Naive thymus-derived CD8-positive, alpha-beta T cell (primary cell): ENCODE measurements around the gene APP. TPM values are rescaled to one million over a fixed set of nuclear protein-coding genes. Genes with fewer than 3 reads are reported as not detected.
A peak's percentile ranks its signal among the peaks of the same experiment; 100 is the strongest.

Source experiments
- ATAC-seq, 2 donors: fragments of 150-1000 bp; cut with Tn5 transposase in 1 of 2; sonication (Bioruptor Pico), chemical (Tn5 transposase) in 1 of 2; 1 replicate in 1 of 2; 2 replicates in 1 of 2; pipeline ENCODE4 v1.10.0; 2021; ENCODE audit warnings: mild to moderate bottlenecking in 2 of 2, moderate library complexity in 2 of 2
- POLR2A ChIA-PET: fragments of 350-600 bp; sonication (Branson Sonifier 250); formaldehyde crosslinking; loops from one replicate; lab custom pipeline; 2021; ENCODE audit warnings: antibody characterized with exemption; lab: Charles Lee
- DNase-seq, 10 donors: peaks; one replicate each; pipeline versions ENCODE4 v3.0.0 to v3.0.0-alpha.2; 2020 to 2022
- H3K27ac Mint-ChIP-seq, 10 donors: one replicate each; pipeline ENCODE4 v1.8.0; 2020 to 2022; ENCODE audit warnings: mild to moderate bottlenecking in 10 of 10, mixed read lengths in 10 of 10, moderate library complexity in 4 of 10, inconsistent platforms in 1 of 10
- H3K27me3 Mint-ChIP-seq, 5 donors: one replicate each; pipeline ENCODE4 v1.8.0; 2021 to 2022; ENCODE audit warnings: mixed read lengths in 5 of 5
- H3K36me3 Mint-ChIP-seq, 3 donors: one replicate each; pipeline ENCODE4 v1.8.0; 2020 to 2022; ENCODE audit warnings: mixed read lengths in 3 of 3, mild to moderate bottlenecking in 2 of 3, inconsistent platforms in 1 of 3
- H3K4me1 Mint-ChIP-seq, 4 donors: one replicate each; pipeline ENCODE4 v1.8.0; 2021 to 2022; ENCODE audit warnings: mixed read lengths in 4 of 4
- H3K4me3 Mint-ChIP-seq, 10 donors: one replicate each; pipeline ENCODE4 v1.8.0; 2020 to 2022; ENCODE audit warnings: mild to moderate bottlenecking in 10 of 10, mixed read lengths in 10 of 10, moderate library complexity in 6 of 10, inconsistent platforms in 1 of 10
- H3K9me3 Mint-ChIP-seq, 9 donors: one replicate each; pipeline ENCODE4 v1.8.0; 2020 to 2022; ENCODE audit warnings: mixed read lengths in 9 of 9, mild to moderate bottlenecking in 3 of 9, inconsistent platforms in 1 of 9, moderate library complexity in 1 of 9
- polyA plus RNA-seq, 3 donors: library from polyadenylated mRNA; unstranded; fragments of 300-500 nt; fragmentation: Illumina TruSeq; gene quantifications; one replicate each; pipeline ENCODE4 v1.2.3, GENCODE V29; 2021
- total RNA-seq, 8 experiments: library from RNA in 2 of 8; stranded (reverse) in 2 of 8; gene quantifications; one replicate each; pipeline ENCODE4 v1.2.3 and lab custom pipeline; 2021 to 2026

The APP gene
- total and polyA plus RNA-seq, 5 experiments from 2014 or later = 6.9 to 33.8 (median 8.7) TPM

- Mint-ChIP-seq H3K9me3 (no peaks in the 10 kb centered on the region), H3K4me3 (no peak overlapping the region), H3K27ac (no peak overlapping the region), H3K36me3 (peaks cover 0 to 24% (median 7%) of the 10 kb centered on the region in 3 donors), H3K27me3 (no peaks in the 10 kb centered on the region), H3K4me1 (peaks cover 0 to 2% (median 0%) of the 10 kb centered on the region in 4 donors)
- no peak for ATAC-seq
- DNase-seq = no peak
- POLR2A ChIA-PET = no interaction called here
Observed at GRCh38 chr21:25888711-25889110, 281.9 kb downstream of the APP start.

DNA sequence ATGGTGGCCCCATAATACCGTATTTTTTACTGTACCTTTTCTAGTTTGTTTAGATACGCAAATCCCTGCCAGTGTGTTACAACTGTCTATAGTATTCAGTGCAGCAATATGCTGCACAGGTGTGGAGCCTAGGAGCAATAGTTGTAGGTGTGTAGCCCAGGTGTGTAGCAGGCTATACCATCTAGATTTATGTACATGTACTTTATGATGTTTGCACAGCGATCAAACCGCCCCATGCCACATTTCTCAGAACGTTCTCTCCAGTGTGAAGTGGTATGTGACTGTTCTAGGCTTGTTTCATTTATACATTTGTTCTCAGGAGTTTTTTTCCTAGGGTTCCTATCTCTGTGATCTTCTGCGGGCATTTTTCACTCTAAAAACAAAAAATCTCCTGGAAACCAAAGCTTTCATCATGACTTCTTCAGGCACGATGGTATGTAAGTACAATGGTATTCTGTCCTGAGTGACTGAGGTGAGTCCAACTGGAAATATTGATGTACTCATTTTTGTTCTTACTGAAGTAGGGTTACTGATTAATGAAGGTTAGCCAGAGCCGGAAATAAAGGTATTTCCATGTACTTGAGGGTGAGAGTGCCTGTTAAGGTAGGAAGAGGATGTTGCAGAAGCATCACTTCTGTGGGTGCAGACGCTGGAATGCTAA is 282.8 kb downstream of the APP start:
- no peaks in the 10 kb centered on the region for H3K27me3 Mint-ChIP-seq
- H3K4me1 Mint-ChIP-seq = peaks cover 0 to 2% (median 0%) of the 10 kb centered on the region in 4 donors
- peaks cover 0 to 21% (median 7%) of the 10 kb centered on the region in 3 donors for H3K36me3 Mint-ChIP-seq
- H3K27ac Mint-ChIP-seq = no peak overlapping the region
- H3K4me3 Mint-ChIP-seq = no peak overlapping the region
- DNase-seq (no peak), ATAC-seq (no peak)
- no peaks in the 10 kb centered on the region for H3K9me3 Mint-ChIP-seq
- POLR2A ChIA-PET = no interaction called here

- Mint-ChIP-seq H3K27me3 (no peaks in the 10 kb centered on the region), H3K4me3 (no peak overlapping the region), H3K9me3 (no peaks in the 10 kb centered on the region), H3K27ac (no peak overlapping the region), H3K4me1 (peaks cover 0 to 2% (median 0%) of the 10 kb centered on the region in 4 donors), H3K36me3 (peaks cover 0 to 21% (median 7%) of the 10 kb centered on the region in 3 donors)
- ATAC-seq (no peak), DNase-seq (no peak)
- POLR2A ChIA-PET = no interaction called here
Observed at GRCh38 chr21:25887166-25887565, 283.4 kb downstream of the APP start.

DNA sequence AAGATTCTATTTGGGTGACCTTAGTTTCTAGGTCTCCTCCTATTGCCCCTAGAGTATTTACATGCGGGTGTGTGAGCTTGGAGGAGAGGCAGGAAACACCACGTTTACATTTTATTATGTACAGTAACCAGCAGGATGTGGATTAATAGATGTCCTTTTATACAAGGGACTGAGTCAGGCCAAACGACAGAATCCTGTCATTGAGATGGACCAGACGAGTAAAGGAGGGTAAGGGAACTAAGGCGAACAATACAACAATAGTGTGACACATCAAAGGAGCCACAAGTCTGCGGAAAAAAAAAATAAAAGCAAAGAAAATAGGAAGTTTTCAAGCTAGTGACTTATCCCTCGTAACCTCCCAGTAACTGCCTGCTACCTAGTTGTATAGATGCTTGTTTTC is 284.7 kb downstream of the APP start:
- DNase-seq = no peak
- peaks cover 0 to 4% (median 0%) of the 10 kb centered on the region in 4 donors for H3K4me1 Mint-ChIP-seq
- POLR2A ChIA-PET = no interaction called here
- ATAC-seq = no peak
- no peaks in the 10 kb centered on the region for H3K27me3 Mint-ChIP-seq
- peaks cover 0 to 18% (median 2%) of the 10 kb centered on the region in 3 donors for H3K36me3 Mint-ChIP-seq
- no peak overlapping the region for H3K27ac Mint-ChIP-seq
- H3K4me3 Mint-ChIP-seq = no peak overlapping the region
- H3K9me3 Mint-ChIP-seq = no peaks in the 10 kb centered on the region

GRCh38 chr21:25885405-25885804 is 285.2 kb downstream of the APP start:
- POLR2A ChIA-PET = no interaction called here
- DNase-seq (no peak), ATAC-seq (no peak)
- Mint-ChIP-seq H3K4me3 (no peak overlapping the region), H3K9me3 (no peaks in the 10 kb centered on the region), H3K27me3 (no peaks in the 10 kb centered on the region), H3K36me3 (peaks cover 0 to 18% (median 0%) of the 10 kb centered on the region in 3 donors), H3K4me1 (peaks cover 0 to 4% (median 0%) of the 10 kb centered on the region in 4 donors), H3K27ac (no peak overlapping the region)

GRCh38 chr21:25884311-25884710 is 286.3 kb downstream of the APP start:
- no peak overlapping the region for H3K4me3 Mint-ChIP-seq
- H3K36me3 Mint-ChIP-seq = peaks cover 0 to 19% (median 0%) of the 10 kb centered on the region in 3 donors
- no peaks in the 10 kb centered on the region for H3K27me3 Mint-ChIP-seq
- DNase-seq (no peak), ATAC-seq (no peak)
- POLR2A ChIA-PET = no interaction called here
- no peaks in the 10 kb centered on the region for H3K9me3 Mint-ChIP-seq
- peaks cover 0 to 4% (median 0%) of the 10 kb centered on the region in 4 donors for H3K4me1 Mint-ChIP-seq
- peak overlapping the region in 2 of 10 donors; percentile 26 to 52 for H3K27ac Mint-ChIP-seq

DNA sequence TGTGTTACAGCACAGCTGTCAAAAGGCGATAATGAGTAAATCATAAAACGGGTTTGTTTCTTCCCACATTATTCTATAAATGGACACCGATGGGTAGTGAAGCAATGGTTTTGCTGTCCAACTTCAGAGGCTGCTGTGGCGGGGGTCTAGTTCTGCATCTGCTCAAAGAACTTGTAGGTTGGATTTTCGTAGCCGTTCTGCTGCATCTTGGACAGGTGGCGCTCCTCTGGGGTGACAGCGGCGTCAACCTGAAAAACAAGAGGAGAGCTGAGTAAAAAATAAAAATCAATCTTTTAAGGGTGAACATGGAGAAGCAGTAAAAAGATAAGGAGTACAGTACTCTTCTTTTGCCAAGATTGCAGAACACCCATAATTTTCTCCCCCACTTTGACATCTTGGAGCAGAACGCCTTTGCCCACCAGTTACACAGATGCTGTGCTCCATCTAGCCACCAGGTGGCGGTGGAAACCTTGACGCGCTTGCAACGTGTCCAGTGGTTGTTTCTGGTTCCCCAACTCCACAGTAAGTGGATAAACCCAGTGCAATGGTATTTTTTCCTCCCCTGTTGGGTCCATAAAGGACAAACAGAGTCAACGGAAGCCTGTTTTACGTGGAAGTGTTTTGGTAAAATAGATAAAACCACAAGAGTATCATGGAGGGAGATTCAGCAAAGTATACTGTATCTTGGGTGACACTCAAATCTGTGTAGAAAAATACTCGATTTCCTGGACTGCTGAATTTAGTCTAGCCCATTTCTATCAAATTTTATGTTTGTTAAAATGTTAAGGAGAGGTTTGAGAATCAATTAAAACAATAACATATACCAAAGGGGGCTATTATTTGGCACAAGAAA is 288.8 kb downstream of the APP start:
- POLR2A ChIA-PET = no interaction called here
- ATAC-seq = peak; percentile 71 to 74
- Mint-ChIP-seq H3K27ac (no peak overlapping the region), H3K36me3 (peaks cover 0 to 10% (median 0%) of the 10 kb centered on the region in 3 donors), H3K4me3 (no peak overlapping the region), H3K27me3 (no peaks in the 10 kb centered on the region), H3K9me3 (no peaks in the 10 kb centered on the region), H3K4me1 (peaks cover 0 to 4% (median 0%) of the 10 kb centered on the region in 4 donors)
- DNase-seq = peak; percentile 21 to 80 (median 58)

DNA sequence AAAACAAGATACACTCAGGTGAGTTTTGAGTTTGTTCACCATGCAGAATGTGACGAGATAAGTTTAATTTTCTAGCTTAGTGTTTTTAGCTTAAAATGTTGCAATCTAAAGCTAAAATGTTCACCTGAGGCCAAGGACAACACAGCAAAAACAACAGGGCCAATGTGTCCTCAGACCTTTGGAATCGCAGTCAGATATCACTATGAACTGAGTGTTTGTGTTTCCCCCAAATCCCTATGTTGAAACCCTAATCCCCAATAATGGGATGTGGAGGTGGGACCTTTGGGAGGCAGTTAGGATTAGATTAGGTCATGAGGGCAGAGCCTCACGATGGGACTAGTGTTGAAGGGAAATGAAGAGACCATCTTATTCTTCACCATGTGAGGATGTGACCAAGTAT is 291.4 kb downstream of the APP start:
- Mint-ChIP-seq H3K27ac (no peak overlapping the region), H3K9me3 (no peaks in the 10 kb centered on the region), H3K36me3 (peaks cover 0 to 10% (median 0%) of the 10 kb centered on the region in 3 donors), H3K4me1 (peaks cover 0 to 2% (median 0%) of the 10 kb centered on the region in 4 donors), H3K4me3 (no peak overlapping the region), H3K27me3 (no peaks in the 10 kb centered on the region)
- DNase-seq = no peak
- no peak for ATAC-seq
- POLR2A ChIA-PET = no interaction called here

DNA sequence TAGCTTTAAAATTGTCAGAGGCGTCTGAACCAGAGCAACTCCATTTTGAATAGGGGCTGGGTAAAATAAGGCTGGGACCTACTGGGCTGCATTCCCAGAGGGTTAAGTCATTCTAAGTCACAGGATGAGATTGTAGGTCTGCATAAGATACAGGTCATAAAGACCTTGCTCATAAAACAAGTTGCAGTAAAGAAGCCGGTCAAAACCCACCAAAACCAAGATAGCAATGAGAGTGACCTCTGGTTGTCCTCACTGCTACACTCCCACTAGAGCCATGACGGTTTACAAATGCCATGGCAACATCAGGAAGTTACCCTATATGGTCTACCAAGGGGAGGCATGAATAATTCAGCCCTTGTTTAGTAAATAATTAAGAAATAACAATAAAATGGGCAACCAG is 292.2 kb downstream of the APP start:
- POLR2A ChIA-PET = no interaction called here
- DNase-seq (no peak), ATAC-seq (no peak)
- Mint-ChIP-seq H3K4me1 (peaks cover 0 to 2% (median 0%) of the 10 kb centered on the region in 4 donors), H3K27me3 (no peaks in the 10 kb centered on the region), H3K27ac (no peak overlapping the region), H3K4me3 (no peak overlapping the region), H3K9me3 (no peaks in the 10 kb centered on the region), H3K36me3 (peaks cover 0 to 10% (median 0%) of the 10 kb centered on the region in 3 donors)

DNA sequence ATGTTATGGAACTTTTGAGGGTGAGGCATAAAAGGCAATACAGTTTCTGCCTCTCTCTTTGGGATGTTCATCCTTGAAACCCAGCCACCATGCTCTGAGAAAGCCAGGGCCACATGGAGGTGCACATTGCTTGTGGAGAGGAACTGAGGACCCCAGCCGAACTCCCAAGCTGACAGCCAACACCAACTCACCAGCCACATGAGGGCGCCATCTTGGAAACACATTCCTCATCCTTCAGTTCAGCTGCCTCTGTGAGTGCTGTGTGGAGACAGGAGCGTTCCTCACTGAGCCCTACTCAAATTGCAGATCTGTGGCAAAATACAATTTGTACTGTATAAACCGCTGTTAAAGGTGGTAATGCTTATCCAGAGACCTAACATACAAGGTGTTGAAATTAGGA is 298.3 kb downstream of the APP start:
- no peak overlapping the region for H3K27ac Mint-ChIP-seq
- no peaks in the 10 kb centered on the region for H3K9me3 Mint-ChIP-seq
- DNase-seq = no peak
- no peaks in the 10 kb centered on the region for H3K4me1 Mint-ChIP-seq
- POLR2A ChIA-PET = no interaction called here
- no peak for ATAC-seq
- H3K27me3 Mint-ChIP-seq = peaks cover 0 to 13% (median 5%) of the 10 kb centered on the region in 5 donors
- no peaks in the 10 kb centered on the region for H3K36me3 Mint-ChIP-seq
- H3K4me3 Mint-ChIP-seq = no peak overlapping the region

GRCh38 chr21:25871566-25871965 is 299.0 kb downstream of the APP start:
- H3K9me3 Mint-ChIP-seq = no peaks in the 10 kb centered on the region
- POLR2A ChIA-PET = no interaction called here
- H3K4me3 Mint-ChIP-seq = no peak overlapping the region
- no peak overlapping the region for H3K27ac Mint-ChIP-seq
- H3K27me3 Mint-ChIP-seq = peaks cover 0 to 13% (median 5%) of the 10 kb centered on the region in 5 donors
- ATAC-seq (no peak), DNase-seq (no peak)
- no peaks in the 10 kb centered on the region for H3K36me3 Mint-ChIP-seq
- no peaks in the 10 kb centered on the region for H3K4me1 Mint-ChIP-seq

GRCh38 chr21:25870084-25870483 is 300.5 kb downstream of the APP start:
- no peak for ATAC-seq
- POLR2A ChIA-PET = no interaction called here
- peaks cover 0 to 13% (median 5%) of the 10 kb centered on the region in 5 donors for H3K27me3 Mint-ChIP-seq

DNA sequence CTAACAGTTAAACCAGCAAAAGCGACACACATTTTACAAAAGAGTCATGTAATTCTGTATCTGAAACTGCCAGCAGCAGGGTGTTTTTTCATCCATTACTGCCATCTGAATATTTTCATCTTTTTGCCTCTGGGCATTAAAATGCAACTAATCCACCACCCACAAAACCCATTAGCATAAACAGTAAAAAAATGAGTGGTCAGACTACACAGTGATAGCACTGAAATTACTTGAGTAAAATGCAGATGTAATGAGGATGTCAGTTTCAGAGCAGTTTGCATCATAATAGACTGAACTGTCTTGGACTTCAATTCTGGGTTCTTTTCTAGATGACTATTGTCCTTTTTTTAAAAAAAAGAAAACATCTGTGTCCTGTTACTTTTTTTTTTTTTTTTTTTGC is 303.5 kb downstream of the APP start:
- no peak overlapping the region for H3K4me3 Mint-ChIP-seq
- H3K36me3 Mint-ChIP-seq = no peaks in the 10 kb centered on the region
- ATAC-seq (no peak), DNase-seq (no peak)
- POLR2A ChIA-PET = no interaction called here
- no peaks in the 10 kb centered on the region for H3K9me3 Mint-ChIP-seq
- no peaks in the 10 kb centered on the region for H3K4me1 Mint-ChIP-seq
- H3K27ac Mint-ChIP-seq = no peak overlapping the region
- H3K27me3 Mint-ChIP-seq = peaks cover 0 to 13% (median 5%) of the 10 kb centered on the region in 5 donors

More at GRCh38 chr21:25870084-25870483, 300.5 kb downstream of the APP start:
- no peak overlapping the region for H3K4me3 Mint-ChIP-seq
- H3K4me1 Mint-ChIP-seq = no peaks in the 10 kb centered on the region
- DNase-seq = no peak
- no peak overlapping the region for H3K27ac Mint-ChIP-seq
- no peaks in the 10 kb centered on the region for H3K36me3 Mint-ChIP-seq
- H3K9me3 Mint-ChIP-seq = no peaks in the 10 kb centered on the region
